Uterus (tissue), 2 donors: ENCODE measurements around the gene FGR.

Source experiments
- CTCF ChIP-seq, 4 experiments: fragments of 200-600 bp in 2 of 4; fragments of 450-650 bp in 2 of 4; sonication (generic) in 2 of 4; IDR thresholded peaks; one replicate each; pipeline ENCODE4 v1.5.1; 2016 to 2019; ENCODE audit warnings: antibody characterized with exemption in 4 of 4, mild to moderate bottlenecking in 2 of 4, moderate library complexity in 1 of 4
- POLR2A ChIP-seq, 2 donors: fragments of 450-650 bp; IDR thresholded peaks; one replicate each; pipeline ENCODE4 v1.6.1; 2016; ENCODE audit warnings: antibody characterized with exemption in 2 of 2, mild to moderate bottlenecking in 1 of 2, moderate library complexity in 1 of 2

GRCh38 chr1:27592931-27593677 lies 41.9 kb downstream of the FGR start:
- TF ChIP-seq POLR2A (IDR thresholded peaks at IDR 0.05) = no peak
- TF ChIP-seq CTCF (IDR thresholded peaks at IDR 0.05) = no peak
